Progenitor cell of endocrine pancreas (in vitro differentiated cells): ENCODE data around the gene JUP. TPM values are rescaled to one million over a fixed set of nuclear protein-coding genes. Genes with fewer than 3 reads are reported as not detected.

Source experiments
- DNase-seq: peaks from one replicate; pipeline ENCODE4 v3.0.0; 2021; ENCODE audit warnings: low spot score; ENCODE audit not compliant: unreplicated experiment
- H3K27ac Mint-ChIP-seq: 2 replicates; pipeline ENCODE4 v1.8.0; 2021; ENCODE audit warnings: mild to moderate bottlenecking, moderate library complexity, mixed read lengths
- H3K27me3 Mint-ChIP-seq: 2 replicates; pipeline ENCODE4 v1.8.0; 2021; ENCODE audit warnings: mixed read lengths
- H3K36me3 Mint-ChIP-seq: 2 replicates; pipeline ENCODE4 v1.8.0; 2022; ENCODE audit warnings: mixed read lengths; ENCODE audit not compliant: insufficient read depth
- H3K4me1 Mint-ChIP-seq: 2 replicates; pipeline ENCODE4 v1.8.0; 2021; ENCODE audit warnings: low read depth, mixed read lengths
- H3K4me3 Mint-ChIP-seq: 2 replicates; pipeline ENCODE4 v1.8.0; 2021; ENCODE audit warnings: low read depth, mild to moderate bottlenecking, moderate library complexity, mixed read lengths
- H3K9me3 Mint-ChIP-seq: 2 replicates; pipeline ENCODE4 v1.8.0; 2021; ENCODE audit warnings: low read depth, mixed read lengths
- CTCF ChIP-seq: fragments of 200-600 bp; sonication (generic); IDR thresholded peaks from one replicate; pipeline ENCODE4 v1.5.0; 2021; ENCODE audit warnings: antibody characterized with exemption, mild to moderate bottlenecking; ENCODE audit not compliant: unreplicated experiment
- total RNA-seq: library from RNA; stranded (reverse); gene quantifications from 2 replicates; pipeline ENCODE4 v1.2.1, GENCODE V29; 2021

JUP gene
- total RNA-seq, 1 donor from 2014 or later: 195 TPM

GRCh38 chr17:41803049-41804020 is 16.8 kb upstream of the JUP start:
- Mint-ChIP-seq H3K4me1 (peaks cover 10% of the 10 kb centered on the region), H3K4me3 (no peak overlapping the region), H3K27ac (no peak overlapping the region), H3K36me3 (peaks cover 3% of the 10 kb centered on the region), H3K27me3 (no peaks in the 10 kb centered on the region), H3K9me3 (no peaks in the 10 kb centered on the region)
- TF ChIP-seq CTCF: no peak
- DNase-seq: no peak

GRCh38 chr17:41801374-41802271 is 15.1 kb upstream of the JUP start:
- Mint-ChIP-seq H3K4me3 (peak overlapping the region; percentile 17), H3K27ac (peak overlapping the region; percentile 83), H3K27me3 (no peaks in the 10 kb centered on the region), H3K4me1 (peaks cover 10% of the 10 kb centered on the region), H3K9me3 (no peaks in the 10 kb centered on the region), H3K36me3 (peaks cover 3% of the 10 kb centered on the region)
- TF ChIP-seq CTCF: peak; percentile 97
- DNase-seq: peak; percentile 78

GRCh38 chr17:41800601-41801373 is 14.3 kb upstream of the JUP start:
- H3K36me3 Mint-ChIP-seq: peaks cover 3% of the 10 kb centered on the region
- DNase-seq: peak; percentile 47
- H3K4me3 Mint-ChIP-seq: no peak overlapping the region
- H3K9me3 Mint-ChIP-seq: no peaks in the 10 kb centered on the region
- H3K27ac Mint-ChIP-seq: peak overlapping the region; percentile 92
- no peaks in the 10 kb centered on the region for H3K27me3 Mint-ChIP-seq
- peaks cover 10% of the 10 kb centered on the region for H3K4me1 Mint-ChIP-seq
- no peak for TF ChIP-seq CTCF

- no peak for DNase-seq
- no peak overlapping the region for H3K27ac Mint-ChIP-seq
- no peak overlapping the region for H3K4me3 Mint-ChIP-seq
- no peaks in the 10 kb centered on the region for H3K9me3 Mint-ChIP-seq
- peaks cover 2% of the 10 kb centered on the region for H3K36me3 Mint-ChIP-seq
- no peaks in the 10 kb centered on the region for H3K27me3 Mint-ChIP-seq
- no peak for TF ChIP-seq CTCF
- H3K4me1 Mint-ChIP-seq: peaks cover 11% of the 10 kb centered on the region
Measured at GRCh38 chr17:41799366-41799765, 12.9 kb upstream of the JUP start.
